GM21390 (cell line): ENCODE data around the gene CDKAL1.
"Not testable (repeated sequence)": the region's sequence is repeated elsewhere in the genome, so short reads cannot be mapped to it uniquely, and the experiment has no call there.

Experiments used
- ATAC-seq: cut with Tn5 transposase; IDR thresholded peaks from one replicate; pipeline ENCODE4 v1.9.1; 2021; ENCODE audit not compliant: unreplicated experiment

CDKAL1 gene

GRCh38 chr6:20827798-20828197, 293.5 kb downstream of the CDKAL1 start:
- no peak for ATAC-seq

- ATAC-seq: no peak
Measured at GRCh38 chr6:20830576-20830975, 296.3 kb downstream of the CDKAL1 start.

GRCh38 chr6:20831251-20831650, 297.0 kb downstream of the CDKAL1 start:
- not testable (repeated sequence) for ATAC-seq

DNA sequence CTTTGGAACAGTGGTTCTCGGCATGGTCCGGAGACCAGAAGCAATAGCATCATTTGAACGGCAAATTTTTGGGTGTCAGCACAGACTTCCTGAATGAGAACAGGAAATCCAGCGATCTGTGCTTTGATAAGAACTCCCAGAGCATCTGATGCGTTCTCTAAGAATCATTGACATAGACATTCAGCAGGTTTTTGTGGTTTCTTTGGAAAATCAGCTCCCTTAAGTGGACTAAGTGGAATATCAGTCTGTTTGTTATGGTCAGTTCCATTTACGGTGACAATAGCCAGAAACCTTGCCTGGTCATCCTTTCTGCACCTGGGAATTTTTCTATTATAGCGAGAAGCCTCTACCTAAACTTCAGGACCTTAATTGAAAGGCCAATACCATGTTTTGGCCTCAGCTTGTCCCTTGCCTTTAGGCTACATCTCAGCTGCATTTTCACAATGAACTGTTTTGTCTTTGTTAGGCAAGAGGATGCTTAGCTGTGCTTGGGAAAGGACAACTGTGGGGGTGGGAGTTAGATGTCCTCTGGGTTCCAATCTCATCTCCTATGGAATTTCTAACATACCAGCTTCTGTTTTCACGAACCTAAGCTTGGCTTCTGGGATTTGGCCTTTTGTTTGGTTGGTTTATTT, 299.7 kb downstream of the CDKAL1 start:
- ATAC-seq: no peak

DNA sequence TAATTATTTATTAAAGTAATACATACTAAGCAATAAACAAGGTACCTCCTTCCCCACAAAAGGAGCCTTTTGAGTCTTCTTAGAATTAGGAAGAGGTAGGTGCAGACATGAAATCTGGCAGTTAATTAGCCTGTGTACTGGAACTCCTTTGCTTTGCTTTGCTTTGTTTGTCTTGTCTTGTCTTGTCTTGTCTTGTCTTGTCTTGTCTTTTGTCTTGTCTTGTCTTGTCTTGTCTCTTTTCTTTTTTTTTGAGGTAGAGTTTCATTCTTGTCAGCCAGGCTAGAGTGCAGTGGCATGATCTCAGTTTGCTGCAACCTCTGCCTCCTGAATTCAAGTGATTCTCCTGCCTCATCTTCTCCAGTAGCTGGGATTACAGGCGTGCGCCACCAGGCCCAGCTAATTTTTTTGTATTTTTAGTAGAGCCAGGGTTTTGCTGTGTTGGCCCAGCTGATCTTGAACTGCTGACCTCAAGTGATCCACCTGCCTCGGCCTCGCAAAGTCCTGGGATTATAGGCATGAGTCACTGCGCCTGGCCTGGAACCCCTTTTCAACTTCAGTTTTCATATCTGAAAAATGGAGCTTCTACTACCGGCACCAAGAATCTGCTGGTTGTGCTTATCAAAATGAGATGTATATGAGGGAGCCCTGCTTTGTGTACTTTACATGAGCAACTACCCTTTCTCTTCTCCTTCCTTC, 301.2 kb downstream of the CDKAL1 start:
- no peak for ATAC-seq

DNA sequence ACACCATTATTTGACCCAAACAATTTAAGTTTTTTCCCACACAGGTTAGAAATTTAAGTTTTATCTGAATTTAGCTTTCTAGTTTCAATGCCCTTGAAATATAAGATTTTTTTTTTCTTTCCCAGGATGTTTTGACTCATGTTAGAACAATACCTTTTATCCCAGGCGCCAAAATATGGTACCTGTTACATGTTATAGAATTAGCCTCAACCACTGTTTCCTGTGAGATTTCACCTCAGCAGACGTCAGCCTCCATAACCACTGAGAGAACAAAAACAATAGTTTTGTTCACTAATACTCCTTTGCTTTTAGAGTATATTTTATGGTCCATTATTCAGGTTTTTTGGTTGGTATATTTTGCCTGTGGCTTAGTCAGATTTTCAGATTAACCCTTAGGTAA, 302.9 kb downstream of the CDKAL1 start:
- ATAC-seq: no peak

- ATAC-seq: no peak
Measured at GRCh38 chr6:20838113-20838512, 303.9 kb downstream of the CDKAL1 start.

DNA sequence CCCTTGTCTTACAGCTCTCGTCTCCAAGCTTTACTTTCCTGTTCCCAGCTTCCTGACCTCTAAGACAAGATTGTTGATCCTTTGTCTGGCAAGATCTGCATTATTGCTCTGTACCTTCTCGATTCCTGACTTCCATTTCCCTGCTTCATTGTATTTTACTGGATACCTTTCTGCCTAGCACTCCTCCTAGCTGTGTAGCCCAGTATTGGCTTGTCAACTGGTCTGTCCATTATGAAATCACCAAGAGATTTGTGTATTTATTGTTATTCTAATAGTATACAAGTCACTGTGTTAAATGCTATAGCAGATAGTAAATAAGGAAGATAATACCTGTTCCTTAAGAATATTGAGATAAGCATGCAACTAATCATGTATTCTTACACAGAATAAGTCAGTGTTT, 305.4 kb downstream of the CDKAL1 start:
- ATAC-seq: no peak

DNA sequence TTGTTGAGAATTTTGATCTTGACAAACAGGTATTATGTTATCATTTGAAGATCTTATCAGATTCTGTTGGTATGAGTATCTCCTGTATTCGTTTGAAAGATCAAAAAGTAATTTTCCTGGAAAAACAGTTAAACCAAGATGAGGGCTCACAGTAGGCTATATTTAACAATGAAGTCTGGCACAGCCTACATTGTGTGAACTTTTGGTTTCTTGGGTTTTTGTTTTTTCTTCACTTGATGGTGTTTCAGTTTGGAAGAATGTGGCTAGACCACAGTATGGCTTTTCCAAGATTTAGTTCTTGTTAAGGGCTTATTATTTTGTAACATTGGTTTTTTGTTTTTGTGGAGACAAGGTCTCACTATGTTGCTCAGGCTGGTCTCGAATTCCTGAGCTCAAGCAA, 306.4 kb downstream of the CDKAL1 start:
- ATAC-seq: no peak

GRCh38 chr6:20841806-20842205, 307.5 kb downstream of the CDKAL1 start:
- no peak for ATAC-seq

DNA sequence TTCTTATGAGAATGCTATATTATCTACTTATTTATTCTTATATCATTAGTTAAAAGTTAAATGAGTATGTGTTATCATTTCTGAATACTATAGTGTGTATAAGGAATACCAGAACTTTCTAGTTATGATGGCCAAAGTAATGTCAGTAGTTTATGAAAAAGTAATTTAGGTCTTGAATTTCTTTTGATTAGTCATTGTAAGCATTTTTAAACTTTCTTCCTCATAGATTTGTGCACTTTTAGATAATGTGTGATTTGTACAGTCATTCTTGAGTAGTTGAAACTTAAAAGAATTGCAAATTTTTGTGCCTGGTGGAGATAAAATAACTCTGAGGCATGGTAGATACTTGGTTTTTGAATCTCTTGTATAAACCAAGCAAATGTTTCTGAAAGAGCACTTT, 311.3 kb downstream of the CDKAL1 start:
- ATAC-seq: no peak

DNA sequence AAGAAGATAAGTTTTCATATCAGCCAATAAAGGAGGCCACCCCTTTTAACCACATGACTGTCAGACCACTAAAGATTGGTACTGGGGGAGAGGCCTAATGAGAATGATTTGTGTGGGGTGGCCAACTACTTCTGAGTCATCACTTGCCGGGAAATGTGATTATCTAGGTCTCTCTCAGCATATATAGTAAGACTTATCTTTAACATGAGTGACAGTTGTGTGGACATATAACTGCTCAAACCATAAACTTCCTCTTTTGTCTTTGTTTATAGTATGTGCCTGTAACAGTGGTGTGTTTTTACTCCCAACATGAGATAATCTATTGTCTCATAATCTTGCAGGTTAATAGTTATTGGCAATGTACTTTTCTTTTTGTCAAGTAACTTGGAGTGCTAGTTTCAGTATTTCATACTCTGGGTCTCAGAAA, 312.4 kb downstream of the CDKAL1 start:
- peak; percentile 73 for ATAC-seq

DNA sequence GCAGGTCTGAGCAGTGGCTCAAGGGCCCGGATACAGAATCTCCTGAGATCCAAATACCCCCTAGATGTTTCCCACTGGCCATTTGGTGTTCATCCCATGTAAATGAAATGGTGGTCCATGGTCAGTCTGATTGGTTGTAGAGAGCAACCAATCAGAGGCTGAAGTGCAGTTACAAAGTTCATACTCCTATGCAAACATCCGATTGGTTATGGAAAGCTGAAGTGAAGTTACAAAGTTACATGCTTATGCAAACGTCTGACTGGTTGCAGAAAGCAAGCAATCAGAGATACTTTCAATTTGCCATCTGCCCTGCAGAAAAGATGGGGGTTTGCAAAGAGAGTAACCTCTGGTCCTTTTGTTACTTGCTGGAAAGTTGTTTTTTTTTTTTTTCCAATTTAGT, 313.6 kb downstream of the CDKAL1 start:
- ATAC-seq: no peak

- no peak for ATAC-seq
Measured at GRCh38 chr6:20850686-20851416, 316.6 kb downstream of the CDKAL1 start.

- ATAC-seq: no peak
Measured at GRCh38 chr6:20851795-20852194, 317.5 kb downstream of the CDKAL1 start.

GRCh38 chr6:20853828-20854227, 319.6 kb downstream of the CDKAL1 start:
- ATAC-seq: no peak

GRCh38 chr6:20856681-20857288, 322.5 kb downstream of the CDKAL1 start:
- ATAC-seq: no peak

DNA sequence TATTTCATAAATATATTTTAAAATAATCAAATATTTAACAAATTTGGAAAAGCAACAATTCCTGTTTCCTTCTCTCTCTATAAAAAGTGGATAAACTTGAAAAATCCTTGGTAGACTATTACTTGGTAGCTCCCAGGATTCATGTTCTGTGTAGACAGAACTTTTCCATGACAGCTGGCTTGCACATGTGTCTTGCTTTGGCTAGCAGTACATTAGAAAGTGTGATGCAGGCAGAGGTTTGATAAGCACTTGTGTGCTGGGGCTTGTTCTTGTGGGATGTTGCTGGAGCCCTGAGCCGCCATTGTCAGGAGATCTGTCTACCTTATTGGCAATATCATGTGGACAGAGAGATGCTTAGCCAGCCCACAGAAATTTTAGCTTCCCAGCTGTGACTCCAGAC, 327.2 kb downstream of the CDKAL1 start:
- ATAC-seq: no peak

- no peak for ATAC-seq
Measured at GRCh38 chr6:20866036-20866435, 331.8 kb downstream of the CDKAL1 start.

DNA sequence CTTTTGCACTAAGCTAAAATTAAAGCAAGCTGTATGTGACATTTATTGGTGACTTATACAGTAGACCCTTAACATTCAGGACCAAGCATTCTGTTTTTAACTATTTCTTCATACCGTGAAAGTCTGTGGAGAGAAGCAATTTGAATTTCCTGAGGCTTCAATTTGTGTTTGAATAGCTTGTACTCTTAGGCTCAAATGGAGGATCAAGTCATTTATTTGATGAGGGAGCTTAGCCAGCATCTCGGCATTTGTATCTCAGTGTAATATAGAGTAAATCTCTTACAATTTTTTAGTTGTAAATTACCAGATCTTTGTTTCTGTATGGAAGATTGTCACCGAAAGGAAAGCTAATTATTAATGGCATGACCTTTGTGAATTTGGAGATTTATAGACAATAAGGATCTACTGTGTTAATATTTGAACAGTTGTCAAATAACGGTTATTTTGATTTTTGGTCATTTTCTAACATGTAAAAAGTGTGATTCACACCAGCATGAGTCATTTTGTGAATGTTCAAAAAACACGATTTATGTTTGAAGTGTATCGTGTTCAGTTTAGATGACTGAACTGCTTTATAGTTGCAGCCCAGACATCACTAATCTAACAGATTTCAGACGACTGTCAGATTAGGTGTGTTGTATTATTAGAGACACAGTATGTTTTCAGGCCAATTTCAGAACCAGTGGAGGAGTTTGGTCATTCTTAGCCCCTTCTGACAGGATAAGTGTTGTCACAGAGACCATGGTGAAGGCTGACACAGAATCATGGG, 332.9 kb downstream of the CDKAL1 start:
- ATAC-seq: no peak
